Activated naive CD4-positive, alpha-beta T cell treated with anti-CD3 and anti-CD28 coated beads for 36 hours (primary cell): ENCODE measurements around the gene DUOX2. TPM values are rescaled to one million over a fixed set of nuclear protein-coding genes. Genes with fewer than 3 reads are reported as not detected.
A peak's percentile ranks its signal among the peaks of the same experiment; 100 is the strongest.
"Not testable (repeated sequence)": the region's sequence is repeated elsewhere in the genome, so short reads cannot be mapped to it uniquely, and the experiment has no call there.

Source experiments
- CTCF ChIA-PET: fragments of 350-600 bp; sonication (Branson Sonifier 250); formaldehyde crosslinking; loops from one replicate; lab custom pipeline; 2021; ENCODE audit warnings: antibody characterized with exemption; lab: Charles Lee
- DNase-seq: peaks from one replicate; pipeline ENCODE4 v3.0.0-alpha.2; 2020
- H3K27ac Mint-ChIP-seq: one replicate; pipeline ENCODE4 v1.8.0; 2021; ENCODE audit warnings: mild to moderate bottlenecking, mixed read lengths
- H3K27me3 Mint-ChIP-seq: one replicate; pipeline ENCODE4 v1.8.0; 2021; ENCODE audit warnings: low read depth, mixed read lengths
- H3K36me3 Mint-ChIP-seq: one replicate; pipeline ENCODE4 v1.8.0; 2021; ENCODE audit warnings: low read depth, mixed read lengths
- H3K4me1 Mint-ChIP-seq: one replicate; pipeline ENCODE4 v1.8.0; 2021; ENCODE audit warnings: low read depth, mixed read lengths
- H3K4me3 Mint-ChIP-seq: one replicate; pipeline ENCODE4 v1.8.0; 2021; ENCODE audit warnings: mild to moderate bottlenecking, moderate library complexity, mixed read lengths
- H3K9me3 Mint-ChIP-seq: one replicate; pipeline ENCODE4 v1.8.0; 2021; ENCODE audit warnings: mixed read lengths
- intact Hi-C: fragments of 100-400 bp; cut with micrococcal nuclease; formaldehyde crosslinking; loops from one replicate; pipeline ENCODE4 v1.15.1; 2023
- total RNA-seq, 2 experiments: library from RNA; stranded (reverse); gene quantifications; one replicate each; pipeline ENCODE4 v1.2.3, GENCODE V29; 2021

Gene DUOX2
- total RNA-seq, 2 experiments from 2014 or later = not detected

- Mint-ChIP-seq H3K36me3 (no peaks in the 10 kb centered on the region), H3K27ac (no peak overlapping the region), H3K9me3 (no peaks in the 10 kb centered on the region), H3K4me3 (peak overlapping the region; percentile 42), H3K4me1 (peaks cover 10% of the 10 kb centered on the region), H3K27me3 (peaks cover 24% of the 10 kb centered on the region)
- peak; percentile 30 for DNase-seq
- CTCF ChIA-PET = no interaction called here
- intact Hi-C loops = no loop called here
These were observed 22.4 kb upstream of the DUOX2 start for GRCh38 chr15:45136378-45136764.

DNA sequence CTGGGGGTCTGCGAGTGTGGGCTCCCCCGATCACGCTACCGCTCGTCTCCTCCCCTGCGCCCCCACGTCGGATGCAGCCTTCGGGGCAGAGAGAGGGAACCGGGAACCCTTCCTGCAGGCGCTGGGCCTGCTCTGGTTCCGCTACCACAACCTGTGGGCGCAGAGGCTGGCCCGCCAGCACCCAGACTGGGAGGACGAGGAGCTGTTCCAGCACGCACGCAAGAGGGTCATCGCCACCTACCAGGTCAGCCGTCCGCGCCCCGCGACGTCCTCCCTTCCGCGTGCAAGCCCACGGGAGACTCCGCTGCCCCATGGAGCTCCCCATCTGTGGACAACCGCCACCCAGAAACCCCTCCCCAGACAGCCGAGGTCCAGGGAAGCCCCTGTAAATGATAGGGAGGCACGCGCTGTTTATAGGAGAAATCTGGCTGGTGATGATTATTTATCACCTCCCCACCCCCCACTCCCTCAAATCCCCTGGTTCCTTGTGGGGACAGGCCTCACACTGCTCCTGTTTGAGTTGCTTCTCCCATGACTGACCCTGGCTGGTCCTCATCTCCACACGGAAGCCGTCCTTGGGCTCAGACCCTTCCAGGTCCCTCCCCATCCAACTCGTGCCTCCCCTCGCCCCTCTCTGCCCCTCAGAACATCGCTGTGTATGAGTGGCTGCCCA, 21.9 kb upstream of the DUOX2 start:
- peaks cover 10% of the 10 kb centered on the region for H3K4me1 Mint-ChIP-seq
- H3K27me3 Mint-ChIP-seq = peaks cover 24% of the 10 kb centered on the region
- DNase-seq, H3K9me3 Mint-ChIP-seq, intact Hi-C loops, H3K36me3 Mint-ChIP-seq, H3K27ac Mint-ChIP-seq: not testable (repeated sequence)
- H3K4me3 Mint-ChIP-seq = peak overlapping the region; percentile 42
- CTCF ChIA-PET = interaction anchor here (0.5 to 1.6 kb wide), 3 partner anchors 18 to 131 kb away, joined by 3 to 5 read pairs (median 3); no protein-coding TSS in a partner anchor

DNA sequence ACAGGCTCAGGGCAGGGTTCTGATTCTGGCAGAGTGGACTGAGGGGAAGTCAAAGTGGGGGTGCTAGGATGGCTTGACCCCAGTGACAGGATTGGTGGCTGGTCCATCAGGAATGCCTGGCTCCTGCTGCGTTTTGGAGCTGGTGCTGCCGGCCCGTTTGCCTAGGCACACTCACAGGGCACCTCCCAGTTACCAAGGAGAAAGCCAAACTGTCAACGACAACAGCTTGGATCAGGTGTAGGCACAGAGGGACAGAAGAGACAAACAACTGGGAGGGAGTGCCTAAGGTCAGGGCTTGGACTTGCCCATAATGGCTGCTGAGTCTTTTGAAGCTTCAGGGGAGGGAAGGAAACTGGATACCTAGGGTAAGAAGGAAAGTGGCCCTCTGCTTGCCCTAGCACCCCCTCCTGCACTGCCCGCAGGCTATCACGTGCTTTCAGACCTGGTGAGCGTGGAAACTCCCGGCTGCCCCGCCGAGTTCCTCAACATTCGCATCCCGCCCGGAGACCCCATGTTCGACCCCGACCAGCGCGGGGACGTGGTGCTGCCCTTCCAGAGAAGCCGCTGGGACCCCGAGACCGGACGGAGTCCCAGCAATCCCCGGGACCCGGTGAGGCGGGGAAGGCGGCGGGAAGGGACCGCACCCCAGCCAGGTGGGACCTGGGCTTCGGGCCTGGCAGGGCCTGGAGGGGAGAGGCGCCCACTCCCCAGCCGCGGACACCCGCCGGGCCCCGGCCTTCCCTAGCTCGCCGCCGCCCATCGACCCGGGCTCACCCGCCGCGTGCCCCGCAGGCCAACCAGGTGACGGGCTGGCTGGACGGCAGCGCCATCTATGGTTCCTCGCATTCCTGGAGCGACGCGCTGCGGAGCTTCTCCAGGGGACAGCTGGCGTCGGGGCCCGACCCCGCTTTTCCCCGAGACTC, 21.0 kb upstream of the DUOX2 start:
- H3K4me3 Mint-ChIP-seq = peak overlapping the region; percentile 42
- intact Hi-C loops = no loop called here
- no peaks in the 10 kb centered on the region for H3K36me3 Mint-ChIP-seq
- CTCF ChIA-PET = interaction anchor here (0.5 to 1.6 kb wide), 5 partner anchors 17 to 185 kb away, joined by 3 to 9 read pairs (median 3); no protein-coding TSS in a partner anchor
- no peaks in the 10 kb centered on the region for H3K9me3 Mint-ChIP-seq
- no peak overlapping the region for H3K27ac Mint-ChIP-seq
- peaks cover 12% of the 10 kb centered on the region for H3K4me1 Mint-ChIP-seq
- peak; percentile 52 for DNase-seq
- peaks cover 32% of the 10 kb centered on the region for H3K27me3 Mint-ChIP-seq

DNA sequence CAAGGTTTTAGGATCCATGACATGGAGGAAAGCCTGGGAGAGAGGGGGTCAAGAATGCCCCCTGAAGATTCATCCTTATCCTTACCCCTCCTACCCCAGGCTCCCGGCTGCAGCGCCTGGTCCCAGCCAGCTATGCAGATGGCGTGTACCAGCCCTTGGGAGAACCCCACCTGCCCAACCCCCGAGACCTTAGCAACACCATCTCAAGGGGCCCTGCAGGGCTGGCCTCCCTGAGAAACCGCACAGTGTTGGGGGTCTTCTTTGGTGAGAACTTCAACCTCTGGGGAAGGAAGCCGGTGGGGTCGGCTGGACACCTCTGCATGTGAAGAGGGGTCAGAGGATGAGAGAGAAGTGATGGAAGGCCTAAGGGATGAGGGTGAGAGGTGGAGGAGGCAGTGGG, 20.1 kb upstream of the DUOX2 start:
- no peak overlapping the region for H3K27ac Mint-ChIP-seq
- CTCF ChIA-PET = interaction anchor here (0.6 to 1.6 kb wide), 3 partner anchors 16 to 52 kb away, joined by 3 to 5 read pairs (median 4); no protein-coding TSS in a partner anchor
- intact Hi-C loops = no loop called here
- H3K4me3 Mint-ChIP-seq = no peak overlapping the region
- DNase-seq = no peak
- peaks cover 32% of the 10 kb centered on the region for H3K27me3 Mint-ChIP-seq
- H3K4me1 Mint-ChIP-seq = peaks cover 12% of the 10 kb centered on the region
- H3K9me3 Mint-ChIP-seq = no peaks in the 10 kb centered on the region
- H3K36me3 Mint-ChIP-seq = no peaks in the 10 kb centered on the region

GRCh38 chr15:45133561-45133920, 19.6 kb upstream of the DUOX2 start:
- CTCF ChIA-PET = interaction anchor here (1.1 to 4.7 kb wide), 2 partner anchors 15 to 35 kb away, joined by 3 to 29 read pairs; no protein-coding TSS in a partner anchor
- no peak overlapping the region for H3K4me3 Mint-ChIP-seq
- H3K9me3 Mint-ChIP-seq = no peaks in the 10 kb centered on the region
- H3K36me3 Mint-ChIP-seq = no peaks in the 10 kb centered on the region
- DNase-seq = no peak
- no peak overlapping the region for H3K27ac Mint-ChIP-seq
- intact Hi-C loops = no loop called here
- peaks cover 14% of the 10 kb centered on the region for H3K4me1 Mint-ChIP-seq
- peaks cover 37% of the 10 kb centered on the region for H3K27me3 Mint-ChIP-seq

DNA sequence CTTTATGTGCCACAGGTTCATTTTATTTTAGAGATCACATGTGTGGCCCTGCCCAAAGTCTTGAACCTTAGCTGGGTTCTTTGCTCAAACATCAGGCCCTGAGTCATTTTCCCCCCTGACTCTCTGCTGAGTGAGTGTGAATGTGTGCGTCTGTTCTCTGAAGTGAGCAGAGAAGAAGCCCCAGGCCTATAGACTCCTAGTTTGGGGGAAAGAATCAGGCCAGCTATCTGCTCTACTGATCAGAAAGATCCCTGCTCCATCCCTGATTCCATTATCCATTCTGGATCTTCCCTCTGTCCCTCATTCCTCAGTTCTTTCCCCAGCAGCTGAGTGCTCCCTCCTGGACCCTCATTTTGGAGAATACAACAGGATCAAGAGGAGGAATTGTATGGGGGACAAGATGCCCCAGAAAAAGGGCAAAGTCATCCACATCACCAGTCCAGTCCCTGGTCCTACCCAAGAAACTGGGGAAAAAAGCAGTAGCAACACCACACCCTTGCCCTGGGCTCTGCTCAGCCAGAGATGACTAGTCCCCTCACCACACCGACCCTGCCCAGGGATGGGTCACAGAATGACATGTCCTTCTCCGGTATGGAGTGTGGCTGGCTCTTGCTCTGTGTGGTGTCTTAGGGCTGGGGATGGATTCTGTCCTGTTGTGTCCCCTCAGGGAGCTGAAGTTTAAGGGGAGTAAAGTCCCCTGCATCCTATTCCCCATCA, 19.0 kb upstream of the DUOX2 start:
- Mint-ChIP-seq H3K27me3 (peaks cover 42% of the 10 kb centered on the region), H3K4me3 (no peak overlapping the region), H3K36me3 (no peaks in the 10 kb centered on the region)

GRCh38 chr15:45131510-45131909, 17.5 kb upstream of the DUOX2 start:
- H3K27ac Mint-ChIP-seq = no peak overlapping the region
- intact Hi-C loops = no loop called here
- H3K4me3 Mint-ChIP-seq = no peak overlapping the region
- peaks cover 14% of the 10 kb centered on the region for H3K4me1 Mint-ChIP-seq
- H3K9me3 Mint-ChIP-seq = no peaks in the 10 kb centered on the region
- CTCF ChIA-PET = interaction anchor here (1.8 to 4.7 kb wide), 3 partner anchors 13 to 32 kb away, joined by 4 to 29 read pairs (median 6); partner anchors contain the start of genes DUOX2 and DUOXA2
- peaks cover 45% of the 10 kb centered on the region for H3K27me3 Mint-ChIP-seq
- no peak for DNase-seq
- H3K36me3 Mint-ChIP-seq = no peaks in the 10 kb centered on the region

More for the DNA sequence above, 19.0 kb upstream of the DUOX2 start:
- Mint-ChIP-seq H3K4me1 (peaks cover 14% of the 10 kb centered on the region), H3K27ac (no peak overlapping the region), H3K9me3 (no peaks in the 10 kb centered on the region)
- intact Hi-C loops = no loop called here
- CTCF ChIA-PET = interaction anchor here (1.1 to 4.7 kb wide), 3 partner anchors 15 to 72 kb away, joined by 3 to 29 read pairs (median 4); no protein-coding TSS in a partner anchor
- no peak for DNase-seq

- Mint-ChIP-seq H3K27me3 (peaks cover 49% of the 10 kb centered on the region), H3K36me3 (no peaks in the 10 kb centered on the region), H3K9me3 (no peaks in the 10 kb centered on the region), H3K27ac (no peak overlapping the region), H3K4me3 (no peak overlapping the region), H3K4me1 (peaks cover 8% of the 10 kb centered on the region)
- CTCF ChIA-PET = interaction anchor here (1.8 to 4.7 kb wide), 3 partner anchors 12 to 33 kb away, joined by 4 to 29 read pairs (median 6); partner anchors contain the start of genes DUOX2 and DUOXA2
- DNase-seq = no peak
- intact Hi-C loops = no loop called here
These were observed 16.5 kb upstream of the DUOX2 start for GRCh38 chr15:45130291-45131000.

DNA sequence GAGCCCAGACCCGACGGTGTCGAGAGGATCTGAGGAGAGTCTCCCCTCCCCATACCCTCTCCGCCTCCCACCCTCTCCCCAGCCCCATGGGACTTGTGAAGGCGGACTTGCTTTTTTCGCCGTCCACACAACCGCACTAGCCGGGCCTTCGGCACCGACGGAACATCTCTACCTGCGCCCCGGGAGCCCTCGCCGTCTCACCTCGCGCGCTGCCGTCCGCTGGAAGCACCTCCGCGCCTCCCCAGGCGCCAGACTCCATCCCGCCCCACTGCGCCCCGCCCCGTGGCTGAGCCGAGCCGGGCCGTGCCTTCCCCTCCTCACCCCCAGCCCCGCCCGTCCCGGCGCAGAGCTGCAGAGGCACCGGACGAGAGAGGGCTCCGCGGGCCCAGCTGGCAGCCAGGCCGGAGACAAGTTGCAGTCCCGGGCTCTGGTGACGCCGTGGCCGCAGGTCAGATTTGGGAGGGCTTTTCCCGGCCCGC, 15.7 kb upstream of the DUOX2 start, which contains the start of the genes DUOX1 and DUOXA1:
Gene DUOX1, plus strand, starts transcription at position 344 of the 479 bp plus-strand sequence. CDS start 1,973 bp downstream, outside the sequence.
Gene DUOXA1, minus strand, starts transcription at position 229 of the 479 bp plus-strand sequence. CDS start 6,865 bp downstream, outside the sequence.
- DNase-seq = peak; percentile 48
- no peak within 1 kb of the TSS for H3K27ac Mint-ChIP-seq

GRCh38 chr15:45128971-45129639, 15.1 kb upstream of the DUOX2 start:
- H3K27ac Mint-ChIP-seq = no peak overlapping the region
- intact Hi-C loops = no loop called here
- peaks cover 47% of the 10 kb centered on the region for H3K27me3 Mint-ChIP-seq

More for the DNA sequence above, 15.7 kb upstream of the DUOX2 start, which contains the start of the genes DUOX1 and DUOXA1:
- no peaks in the 10 kb centered on the region for H3K36me3 Mint-ChIP-seq
- H3K4me1 Mint-ChIP-seq = peaks cover 5% of the 10 kb centered on the region
- intact Hi-C loops = no loop called here
- H3K27me3 Mint-ChIP-seq = peaks cover 52% of the 10 kb centered on the region
- H3K4me3 Mint-ChIP-seq = no peak within 1 kb of the TSS
- CTCF ChIA-PET = interaction anchor here (4.7 kb wide), 1 partner anchor 12 kb away, joined by 29 read pairs; no protein-coding TSS in a partner anchor
- H3K9me3 Mint-ChIP-seq = no peaks in the 10 kb centered on the region

More at GRCh38 chr15:45128971-45129639, 15.1 kb upstream of the DUOX2 start:
- peaks cover 4% of the 10 kb centered on the region for H3K4me1 Mint-ChIP-seq
- DNase-seq = no peak
- no peak overlapping the region for H3K4me3 Mint-ChIP-seq
- H3K9me3 Mint-ChIP-seq = no peaks in the 10 kb centered on the region
- CTCF ChIA-PET = interaction anchor here (4.7 kb wide), 1 partner anchor 11 kb away, joined by 29 read pairs; no protein-coding TSS in a partner anchor
- H3K36me3 Mint-ChIP-seq = no peaks in the 10 kb centered on the region
